Duodenal mucosa (tissue), 2 donors: ENCODE data around the gene YAP1.

Experiments used
- H3K27ac ChIP-seq: one replicate; pipeline ENCODE4 v1.7.0; 2013; ENCODE audit warnings: low read depth, low read length
- H3K27me3 ChIP-seq, 2 donors: one replicate each; pipeline ENCODE4 v1.7.0; 2013; ENCODE audit warnings: low read length in 2 of 2, control low read depth in 1 of 2; ENCODE audit not compliant: insufficient read depth in 2 of 2, control insufficient read depth in 1 of 2
- H3K36me3 ChIP-seq, 2 donors: one replicate each; pipeline ENCODE4 v1.7.0; 2013; ENCODE audit warnings: low read length in 2 of 2, control low read depth in 1 of 2; ENCODE audit not compliant: insufficient read depth in 2 of 2, control insufficient read depth in 1 of 2
- H3K4me1 ChIP-seq, 2 donors: one replicate each; pipeline ENCODE4 v1.7.0; 2013; ENCODE audit warnings: low read length in 2 of 2, control low read depth in 1 of 2; ENCODE audit not compliant: insufficient read depth in 2 of 2, control insufficient read depth in 1 of 2
- H3K4me3 ChIP-seq, 2 donors: one replicate each; pipeline ENCODE4 v1.7.0; 2013; ENCODE audit warnings: low read length in 2 of 2, low read depth in 1 of 2
- H3K9ac ChIP-seq, 2 donors: one replicate each; pipeline ENCODE4 v1.7.0; 2013; ENCODE audit warnings: low read length in 2 of 2, low read depth in 1 of 2
- H3K9me3 ChIP-seq, 2 donors: one replicate each; pipeline ENCODE4 v1.7.0; 2013; ENCODE audit warnings: low read length in 2 of 2, control low read depth in 1 of 2; ENCODE audit not compliant: control insufficient read depth in 1 of 2

YAP1 gene

DNA sequence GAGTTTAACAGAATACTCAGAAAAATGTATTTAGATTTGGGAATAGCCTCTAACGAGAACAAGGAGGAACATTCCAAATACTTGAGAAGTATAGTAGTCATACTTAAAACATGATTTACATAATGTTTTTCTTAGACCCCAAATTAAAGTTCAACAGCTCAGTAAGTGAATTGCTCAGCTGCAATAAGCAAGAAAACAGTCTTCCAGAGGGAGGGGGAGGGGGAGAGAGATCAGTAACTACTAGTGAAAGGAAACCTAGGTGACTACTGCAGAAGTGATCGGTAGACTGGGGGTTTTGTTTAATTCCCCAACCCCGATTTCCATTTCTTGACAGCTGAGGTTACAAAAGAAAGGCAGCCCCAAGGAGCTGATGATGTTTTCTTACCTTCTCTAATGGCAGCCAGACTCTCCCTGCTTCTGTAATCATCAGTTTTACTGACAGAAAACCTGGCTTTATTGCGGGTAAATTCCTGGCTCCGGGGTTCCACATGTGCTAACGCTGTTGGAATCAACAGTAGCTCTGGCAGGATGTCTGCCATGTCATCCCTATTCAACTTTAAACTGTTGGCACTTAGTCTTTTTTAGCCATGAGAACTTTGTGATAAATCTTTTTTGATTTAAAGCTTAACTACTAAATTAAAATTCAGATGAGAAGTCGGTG lies 124.7 kb downstream of the YAP1 start:
- Histone ChIP-seq H3K9ac (no peak overlapping the region), H3K36me3 (no peaks in the 10 kb centered on the region)

DNA sequence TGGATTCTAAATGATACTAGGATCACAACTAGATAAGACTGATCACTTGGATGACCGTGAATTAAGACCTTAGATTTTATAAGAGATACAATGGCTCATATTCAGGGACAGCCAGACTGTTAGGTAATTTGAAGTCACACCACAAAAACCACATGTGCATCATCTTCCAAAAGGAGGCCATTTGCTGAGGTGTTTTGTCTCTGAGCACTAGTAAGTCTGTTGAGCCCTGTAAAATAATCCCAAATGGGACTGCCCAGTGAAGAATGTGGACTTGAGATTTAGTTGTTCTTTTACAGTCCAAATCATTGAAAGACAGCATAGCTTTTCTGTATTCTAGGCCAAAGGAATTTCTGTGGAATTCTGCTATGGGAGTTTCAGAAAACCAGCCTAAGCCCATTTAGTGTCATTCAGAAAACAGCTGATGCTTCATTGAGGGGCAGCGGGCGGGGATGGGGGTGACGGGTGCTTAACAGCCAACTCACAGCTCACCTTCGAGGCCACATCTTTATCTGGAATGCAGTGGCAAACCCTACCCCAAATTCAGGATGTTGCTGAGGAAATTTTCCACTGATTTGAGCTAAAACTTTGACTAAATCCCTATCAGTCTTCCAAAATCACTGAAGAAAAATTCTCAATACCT lies 127.0 kb downstream of the YAP1 start:
- Histone ChIP-seq H3K9me3 (no peaks in the 10 kb centered on the region), H3K27me3 (no peaks in the 10 kb centered on the region), H3K4me3 (no peak overlapping the region), H3K27ac (no peak overlapping the region), H3K36me3 (no peaks in the 10 kb centered on the region), H3K4me1 (peaks cover under 1 to 3% of the 10 kb centered on the region in 2 donors), H3K9ac (no peak overlapping the region)

More for the DNA sequence above, 124.7 kb downstream of the YAP1 start:
- no peak overlapping the region for H3K4me3 ChIP-seq
- no peaks in the 10 kb centered on the region for H3K9me3 ChIP-seq
- H3K27me3 ChIP-seq = no peaks in the 10 kb centered on the region
- H3K27ac ChIP-seq = no peak overlapping the region
- peaks cover under 1 to 3% of the 10 kb centered on the region in 2 donors for H3K4me1 ChIP-seq

DNA sequence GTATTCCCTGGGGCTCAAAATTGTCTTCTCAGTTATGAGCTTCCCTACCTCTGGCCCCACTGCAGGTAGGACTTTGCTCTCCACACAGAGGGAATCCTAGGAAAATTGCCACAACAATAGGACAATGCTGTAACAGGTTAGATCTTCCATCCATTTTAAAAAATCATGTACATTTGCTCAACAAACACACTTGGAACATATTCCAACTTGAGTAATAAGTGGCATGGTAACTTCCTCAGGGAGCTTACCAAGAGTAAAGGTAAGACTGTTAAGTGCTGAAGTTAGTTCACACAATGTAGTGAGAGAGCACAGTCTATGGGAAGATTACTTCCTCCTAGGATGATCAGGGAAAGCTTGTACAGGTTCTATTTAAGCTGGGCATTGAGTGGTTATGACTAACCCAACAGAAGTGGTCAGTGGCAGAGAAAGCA lies 128.2 kb downstream of the YAP1 start:
- no peaks in the 10 kb centered on the region for H3K27me3 ChIP-seq
- no peaks in the 10 kb centered on the region for H3K9me3 ChIP-seq
- no peak overlapping the region for H3K9ac ChIP-seq
- H3K36me3 ChIP-seq = no peaks in the 10 kb centered on the region
- no peak overlapping the region for H3K27ac ChIP-seq
- no peak overlapping the region for H3K4me3 ChIP-seq
- peaks cover 5 to 7% of the 10 kb centered on the region in 2 donors for H3K4me1 ChIP-seq

DNA sequence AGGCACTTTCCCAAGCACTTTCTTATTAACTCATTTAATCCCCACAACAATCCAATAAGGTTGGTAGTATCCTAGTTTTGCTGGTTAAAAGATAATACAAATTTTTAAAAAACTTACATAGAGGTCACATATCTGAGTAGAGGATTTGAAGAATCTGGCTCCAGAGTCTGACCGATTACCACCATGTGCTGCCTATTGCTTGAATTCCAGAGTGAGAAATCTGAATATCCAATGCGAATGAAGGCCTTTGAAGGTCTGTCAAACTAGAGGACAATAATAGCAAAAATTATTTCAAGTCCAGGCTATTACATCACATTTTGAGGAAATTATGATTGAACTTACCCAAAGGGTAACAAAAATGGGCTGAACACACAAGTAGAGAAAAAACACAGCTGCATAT lies 129.2 kb downstream of the YAP1 start:
- no peaks in the 10 kb centered on the region for H3K27me3 ChIP-seq
- no peak overlapping the region for H3K27ac ChIP-seq
- H3K9me3 ChIP-seq = no peaks in the 10 kb centered on the region
- H3K4me1 ChIP-seq = peaks cover 5 to 7% of the 10 kb centered on the region in 2 donors
- H3K4me3 ChIP-seq = no peak overlapping the region
- no peak overlapping the region for H3K9ac ChIP-seq
- H3K36me3 ChIP-seq = no peaks in the 10 kb centered on the region

DNA sequence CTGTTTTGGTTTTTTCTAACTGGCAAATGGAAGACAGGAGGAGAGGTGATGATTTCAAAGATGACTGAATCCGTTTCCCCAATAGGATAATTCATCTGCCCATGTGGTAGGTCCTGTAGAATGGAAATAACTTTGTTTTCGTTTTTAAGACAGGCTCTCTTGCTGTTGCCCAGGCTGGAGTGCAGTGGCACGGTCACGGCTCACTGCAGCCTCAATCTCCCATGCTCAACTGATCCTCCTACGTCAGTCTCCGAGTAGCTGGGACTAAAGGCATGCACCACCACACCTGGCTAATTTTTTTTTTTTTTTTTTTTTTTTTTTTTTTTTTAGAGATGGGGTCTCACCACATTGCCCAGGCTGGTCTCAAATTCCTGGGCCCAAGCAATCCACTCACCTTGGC lies 129.7 kb downstream of the YAP1 start:
- no peak overlapping the region for H3K27ac ChIP-seq

DNA sequence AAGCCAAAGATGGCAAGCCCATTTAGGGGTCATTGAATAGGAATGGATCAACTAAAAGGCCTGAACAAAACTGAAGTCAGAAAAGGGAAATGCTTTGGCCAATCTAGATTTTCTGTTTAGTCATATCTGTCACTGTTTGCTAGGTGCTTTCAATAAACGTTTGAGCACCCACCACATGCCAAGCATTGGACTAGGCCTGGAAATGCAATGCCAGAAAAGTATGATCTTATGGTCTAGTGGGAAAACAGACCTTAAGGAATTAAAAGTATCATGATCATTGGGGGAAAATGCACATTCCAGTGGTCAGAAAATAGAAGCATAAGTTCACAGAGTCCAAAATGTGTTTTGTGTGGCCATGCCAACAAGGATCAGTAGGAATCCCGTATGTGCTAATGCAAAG lies 130.3 kb downstream of the YAP1 start:
- no peak overlapping the region for H3K27ac ChIP-seq
- H3K9me3 ChIP-seq = no peaks in the 10 kb centered on the region
- H3K4me3 ChIP-seq = no peak overlapping the region
- no peaks in the 10 kb centered on the region for H3K36me3 ChIP-seq
- no peaks in the 10 kb centered on the region for H3K27me3 ChIP-seq
- no peak overlapping the region for H3K9ac ChIP-seq
- peaks cover 5 to 7% of the 10 kb centered on the region in 2 donors for H3K4me1 ChIP-seq

More for the DNA sequence above, 129.7 kb downstream of the YAP1 start:
- Histone ChIP-seq H3K36me3 (no peaks in the 10 kb centered on the region), H3K27me3 (no peaks in the 10 kb centered on the region), H3K9ac (no peak overlapping the region), H3K9me3 (no peaks in the 10 kb centered on the region), H3K4me3 (no peak overlapping the region), H3K4me1 (peaks cover 5 to 7% of the 10 kb centered on the region in 2 donors)

DNA sequence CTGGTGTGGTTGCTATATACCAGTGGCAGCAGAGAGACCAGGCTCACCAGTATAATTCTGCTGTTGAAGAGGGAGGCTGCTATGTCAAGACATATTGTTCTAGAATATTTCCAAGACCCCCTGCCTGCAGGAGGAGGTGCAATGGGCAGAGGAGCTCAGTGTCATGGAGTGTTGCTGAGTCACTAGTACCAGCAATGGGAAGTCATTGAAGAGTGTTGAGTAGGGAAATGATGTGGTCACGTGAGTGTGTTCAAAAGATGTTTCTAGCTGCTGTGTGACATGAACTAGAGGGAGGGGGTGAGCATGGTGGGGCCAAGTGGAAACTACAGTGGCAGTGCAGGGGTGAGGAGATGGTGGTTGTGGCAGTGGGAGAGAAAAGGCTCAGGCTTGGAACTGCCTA lies 130.8 kb downstream of the YAP1 start:
- Histone ChIP-seq H3K36me3 (no peaks in the 10 kb centered on the region), H3K4me3 (no peak overlapping the region), H3K9me3 (no peaks in the 10 kb centered on the region), H3K27ac (no peak overlapping the region), H3K4me1 (peaks cover 5 to 7% of the 10 kb centered on the region in 2 donors), H3K27me3 (no peaks in the 10 kb centered on the region), H3K9ac (no peak overlapping the region)

DNA sequence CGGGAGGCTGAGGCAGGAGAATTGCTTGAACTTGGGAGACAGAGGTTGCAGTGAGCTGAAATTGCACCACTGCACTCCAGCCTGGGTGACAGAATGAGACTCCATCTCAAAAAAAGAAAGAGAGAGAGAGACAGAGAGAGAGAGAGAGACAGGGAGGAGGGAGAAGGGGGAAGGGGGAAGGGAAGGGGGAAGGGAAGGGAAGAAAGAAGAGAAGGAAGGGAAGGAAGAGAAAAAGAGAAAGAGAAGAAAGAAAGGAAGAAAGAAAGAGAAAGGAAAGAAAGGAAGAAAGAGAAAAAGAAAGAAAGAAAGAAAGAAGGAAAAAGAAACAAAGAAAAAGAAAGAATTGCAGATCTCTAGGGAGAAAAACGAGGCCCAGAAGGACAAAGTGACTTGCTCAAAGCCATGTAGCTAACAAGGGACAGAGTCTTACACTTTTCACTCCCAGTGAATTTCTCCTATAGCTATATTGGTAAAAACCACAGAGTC lies 133.2 kb downstream of the YAP1 start:
- Histone ChIP-seq H3K4me3 (no peak overlapping the region), H3K27ac (no peak overlapping the region)

DNA sequence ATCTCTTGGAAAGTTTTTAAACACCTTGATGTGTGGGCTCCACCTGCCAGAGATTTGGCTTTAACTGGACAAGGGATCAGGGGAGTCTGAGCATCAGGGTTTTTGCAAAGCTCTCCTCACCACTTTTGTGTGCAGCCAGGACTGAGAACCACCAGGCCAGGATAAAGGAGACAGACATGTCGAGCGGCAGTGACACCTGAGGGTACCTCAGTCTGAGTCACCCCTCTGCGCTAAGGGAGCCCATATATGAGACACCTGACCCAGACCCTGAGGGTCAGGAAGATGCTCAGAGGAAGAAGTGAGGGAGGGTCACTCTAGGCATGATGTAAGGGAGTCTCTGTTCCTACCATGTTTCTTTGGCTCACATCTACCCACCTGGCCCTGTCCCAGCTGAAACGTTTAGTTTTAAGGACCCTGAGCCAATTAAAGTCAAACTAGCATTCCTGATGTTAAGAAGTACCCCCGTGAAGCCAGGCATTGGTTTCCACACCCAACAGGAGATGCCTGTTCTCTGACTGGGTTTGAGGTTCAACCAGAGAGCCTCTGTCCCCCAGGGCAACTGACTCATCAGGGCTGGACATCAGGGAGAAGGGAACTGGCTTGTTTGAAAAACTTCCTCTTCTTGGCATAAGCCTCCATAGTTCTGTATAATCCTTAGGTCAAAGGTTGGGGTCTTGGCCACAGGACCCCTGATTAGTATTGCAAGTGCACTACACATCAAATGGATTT lies 134.6 kb downstream of the YAP1 start:
- H3K4me3 ChIP-seq = no peak overlapping the region
- no peaks in the 10 kb centered on the region for H3K27me3 ChIP-seq
- H3K4me1 ChIP-seq = peaks cover 5 to 7% of the 10 kb centered on the region in 2 donors
- H3K9me3 ChIP-seq = no peaks in the 10 kb centered on the region
- H3K9ac ChIP-seq = no peak overlapping the region
- H3K27ac ChIP-seq = no peak overlapping the region
- no peaks in the 10 kb centered on the region for H3K36me3 ChIP-seq

More for the DNA sequence above, 133.2 kb downstream of the YAP1 start:
- H3K4me1 ChIP-seq = peaks cover 5 to 7% of the 10 kb centered on the region in 2 donors
- H3K36me3 ChIP-seq = no peaks in the 10 kb centered on the region
- no peak overlapping the region for H3K9ac ChIP-seq
- no peaks in the 10 kb centered on the region for H3K27me3 ChIP-seq
- no peaks in the 10 kb centered on the region for H3K9me3 ChIP-seq

DNA sequence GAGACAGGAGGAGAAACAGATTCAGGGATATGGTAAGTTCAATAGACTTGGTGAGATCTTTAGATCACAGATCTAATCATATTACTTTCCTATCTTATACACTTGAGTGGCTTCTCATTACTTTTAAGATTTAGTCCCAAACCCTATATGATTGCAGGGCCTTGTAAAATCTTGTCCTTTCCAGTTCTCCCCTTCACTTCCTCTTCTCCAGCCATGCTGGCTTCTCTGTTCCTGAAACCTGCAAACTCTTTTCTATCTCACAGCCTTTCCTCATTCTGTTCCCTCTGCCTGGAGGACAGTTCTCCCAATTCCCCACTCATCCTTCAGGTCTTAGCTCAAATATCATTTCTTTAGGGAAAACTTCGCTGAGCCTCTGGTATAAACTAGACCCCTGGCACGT lies 141.2 kb downstream of the YAP1 start:
- H3K4me1 ChIP-seq = peaks cover 10 to 15% of the 10 kb centered on the region in 2 donors
- H3K9ac ChIP-seq = no peak overlapping the region
- H3K27me3 ChIP-seq = no peaks in the 10 kb centered on the region
- H3K36me3 ChIP-seq = no peaks in the 10 kb centered on the region
- no peak overlapping the region for H3K4me3 ChIP-seq
- H3K9me3 ChIP-seq = no peaks in the 10 kb centered on the region
- no peak overlapping the region for H3K27ac ChIP-seq
